ENCODE results near the gene FTO.

DNA sequence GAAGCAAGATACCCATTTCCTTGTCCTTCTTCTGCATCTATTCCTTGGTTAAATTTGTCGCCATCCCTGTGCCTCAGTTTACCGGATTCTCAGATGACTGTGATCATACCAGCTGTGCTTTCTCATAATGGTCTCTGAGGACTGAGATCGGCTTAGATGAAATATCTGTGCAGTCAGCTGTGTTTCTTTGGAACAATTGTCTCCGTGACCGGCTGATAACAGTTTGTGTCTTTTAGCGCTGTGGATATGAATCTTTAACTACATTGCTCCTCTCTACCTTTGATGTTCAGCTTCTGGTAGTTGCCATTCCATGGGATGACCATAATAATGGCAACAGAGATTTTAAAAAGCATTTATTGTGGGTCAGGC, 473 bp downstream of the FTO start:
- TF ChIP-seq, protein P1, sequence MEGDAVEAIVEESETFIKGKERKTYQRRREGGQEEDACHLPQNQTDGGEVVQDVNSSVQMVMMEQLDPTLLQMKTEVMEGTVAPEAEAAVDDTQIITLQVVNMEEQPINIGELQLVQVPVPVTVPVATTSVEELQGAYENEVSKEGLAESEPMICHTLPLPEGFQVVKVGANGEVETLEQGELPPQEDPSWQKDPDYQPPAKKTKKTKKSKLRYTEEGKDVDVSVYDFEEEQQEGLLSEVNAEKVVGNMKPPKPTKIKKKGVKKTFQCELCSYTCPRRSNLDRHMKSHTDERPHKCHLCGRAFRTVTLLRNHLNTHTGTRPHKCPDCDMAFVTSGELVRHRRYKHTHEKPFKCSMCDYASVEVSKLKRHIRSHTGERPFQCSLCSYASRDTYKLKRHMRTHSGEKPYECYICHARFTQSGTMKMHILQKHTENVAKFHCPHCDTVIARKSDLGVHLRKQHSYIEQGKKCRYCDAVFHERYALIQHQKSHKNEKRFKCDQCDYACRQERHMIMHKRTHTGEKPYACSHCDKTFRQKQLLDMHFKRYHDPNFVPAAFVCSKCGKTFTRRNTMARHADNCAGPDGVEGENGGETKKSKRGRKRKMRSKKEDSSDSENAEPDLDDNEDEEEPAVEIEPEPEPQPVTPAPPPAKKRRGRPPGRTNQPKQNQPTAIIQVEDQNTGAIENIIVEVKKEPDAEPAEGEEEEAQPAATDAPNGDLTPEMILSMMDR (IDR thresholded peaks at IDR 0.05): no peak
- no peak for TF ChIP-seq POLR2A (IDR thresholded peaks at IDR 0.05)

All from esophagus squamous epithelium (tissue), 4 donors.